GM18526 (cell line): Measurements from ENCODE around the gene TDRD10.

Experiments used
- POLR2A ChIP-seq: IDR thresholded peaks from 3 replicates; pipeline ENCODE4 v1.6.1; 2011; ENCODE audit not compliant: insufficient read length; ENCODE audit errors: extremely low read depth

The TDRD10 gene

DNA sequence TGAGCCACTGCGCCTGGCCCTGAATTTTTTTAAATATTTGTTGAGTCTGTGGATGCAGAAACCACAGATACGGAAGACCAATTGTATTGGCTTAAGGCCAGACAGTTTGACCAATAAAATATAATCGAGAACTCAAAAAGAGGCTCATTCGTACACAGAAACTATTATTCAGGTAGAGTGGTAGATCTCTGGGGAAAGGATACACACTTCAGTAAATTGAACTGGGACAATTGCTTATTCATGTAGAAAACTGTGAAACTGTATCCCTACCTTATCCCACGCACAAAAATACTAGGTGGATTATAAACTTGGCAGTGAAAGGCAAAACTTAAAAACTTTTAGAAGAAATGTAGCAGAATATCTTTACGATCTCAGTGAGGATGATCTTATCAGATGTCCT, 25.2 kb downstream of the TDRD10 start:
- TF ChIP-seq POLR2A = no peak

DNA sequence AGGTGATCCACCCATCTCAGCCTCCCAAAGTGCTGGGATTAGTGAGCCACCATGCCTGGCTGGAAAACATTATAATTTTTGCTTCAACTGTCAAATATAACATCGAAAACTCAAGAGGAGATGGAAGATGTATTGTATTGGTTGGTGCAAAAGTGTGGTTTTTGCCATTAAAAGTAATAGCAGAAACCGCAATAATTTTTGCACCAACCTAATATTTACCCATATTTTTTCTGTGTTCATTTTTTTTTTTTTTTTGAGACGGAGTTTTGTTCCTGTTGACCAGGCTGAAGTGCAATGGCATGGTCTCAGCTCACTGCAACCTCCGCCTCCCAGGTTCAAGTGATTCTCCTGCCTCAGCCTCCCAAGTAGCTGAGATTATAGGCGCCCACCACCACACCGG, 27.3 kb downstream of the TDRD10 start:
- no peak for TF ChIP-seq POLR2A

DNA sequence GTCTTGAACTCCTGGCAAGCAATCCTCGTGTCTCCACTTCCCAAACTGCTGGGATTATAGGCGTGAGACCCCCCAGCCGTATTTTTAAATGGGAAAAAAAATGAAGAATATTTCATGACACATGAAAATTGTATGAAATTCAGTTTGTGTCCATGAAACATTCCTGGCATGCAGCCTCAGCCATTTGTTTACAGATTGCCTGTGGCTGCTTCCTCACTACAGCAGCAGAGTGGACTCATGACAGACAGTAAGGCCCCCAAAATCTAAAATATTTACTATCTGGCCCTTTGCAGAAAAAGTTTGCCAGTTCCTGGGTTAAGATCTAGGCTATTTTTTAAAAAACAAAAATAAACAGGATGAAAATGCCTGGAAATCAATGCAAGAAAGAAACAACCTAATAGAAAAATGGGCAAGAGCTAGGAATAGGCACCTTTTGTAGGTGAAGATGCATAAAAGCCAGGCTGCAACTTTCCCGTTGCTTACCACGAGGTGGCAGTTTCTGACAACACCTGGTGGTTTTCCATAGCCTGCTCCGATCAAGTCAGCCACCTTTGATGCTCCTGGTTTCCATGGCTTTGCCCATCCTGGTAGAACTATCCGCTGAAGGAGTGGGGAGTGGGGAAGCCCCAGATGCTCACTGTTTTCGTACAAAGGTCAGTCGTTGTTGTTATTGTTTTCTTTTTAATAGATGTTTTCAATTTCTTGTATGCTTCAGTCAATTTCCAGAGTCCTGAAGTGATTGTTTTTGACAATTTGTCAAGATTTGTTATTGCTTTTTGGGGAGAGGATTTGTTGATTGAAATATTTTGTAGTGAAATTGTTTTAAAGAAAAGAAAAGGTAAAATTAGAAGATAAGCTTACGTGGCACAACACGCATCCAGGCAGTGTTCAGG, 32.2 kb downstream of the TDRD10 start:
- TF ChIP-seq POLR2A = no peak

DNA sequence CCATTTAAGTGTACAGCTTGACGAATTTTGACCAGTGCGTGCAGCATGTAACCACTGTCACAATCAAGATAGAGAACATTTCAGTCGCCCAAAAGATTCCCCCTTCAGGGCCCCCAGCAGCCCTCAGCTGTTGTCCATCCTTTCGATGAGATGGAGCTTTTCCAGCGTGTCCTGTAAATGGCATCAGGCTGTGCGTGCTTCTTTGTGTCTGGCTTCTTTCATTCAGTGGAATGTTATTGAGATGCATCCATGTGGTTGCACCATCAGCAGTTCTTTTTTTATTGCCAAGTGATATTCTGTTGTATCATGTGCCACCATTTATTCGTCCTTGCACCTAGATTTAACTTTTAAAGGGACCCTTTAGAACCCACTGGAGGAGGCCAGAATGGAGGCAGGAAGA, 34.6 kb downstream of the TDRD10 start:
- no peak for TF ChIP-seq POLR2A

- no peak for TF ChIP-seq POLR2A
Observed at GRCh38 chr1:154539486-154540483, 37.8 kb downstream of the TDRD10 start.

- no peak for TF ChIP-seq POLR2A
Observed at GRCh38 chr1:154541231-154541630, 39.2 kb downstream of the TDRD10 start.

GRCh38 chr1:154546264-154547063, 44.4 kb downstream of the TDRD10 start:
- no peak for TF ChIP-seq POLR2A

- no peak for TF ChIP-seq POLR2A
Observed at GRCh38 chr1:154547105-154547732, 45.2 kb downstream of the TDRD10 start.

DNA sequence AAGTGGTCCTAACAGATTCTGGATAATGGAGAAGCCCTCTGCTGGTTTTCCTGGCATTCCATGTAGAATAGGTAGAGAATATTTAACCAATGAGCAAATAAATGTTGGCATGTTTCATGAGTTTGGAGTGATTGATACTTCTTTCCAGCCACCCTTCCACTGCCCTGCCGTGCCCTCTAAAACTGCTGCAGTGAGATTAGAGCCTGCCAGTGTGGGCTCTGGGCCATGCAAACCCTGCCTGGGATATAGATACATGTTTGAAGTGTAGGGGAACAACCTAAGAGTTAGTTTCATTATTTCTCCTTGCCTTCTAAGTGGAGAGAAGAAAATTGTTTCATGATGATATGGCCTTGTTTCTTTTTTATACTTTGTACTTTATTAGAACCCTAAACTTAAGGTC, 46.0 kb downstream of the TDRD10 start:
- no peak for TF ChIP-seq POLR2A

GRCh38 chr1:154549202-154549770, 47.3 kb downstream of the TDRD10 start:
- no peak for TF ChIP-seq POLR2A

DNA sequence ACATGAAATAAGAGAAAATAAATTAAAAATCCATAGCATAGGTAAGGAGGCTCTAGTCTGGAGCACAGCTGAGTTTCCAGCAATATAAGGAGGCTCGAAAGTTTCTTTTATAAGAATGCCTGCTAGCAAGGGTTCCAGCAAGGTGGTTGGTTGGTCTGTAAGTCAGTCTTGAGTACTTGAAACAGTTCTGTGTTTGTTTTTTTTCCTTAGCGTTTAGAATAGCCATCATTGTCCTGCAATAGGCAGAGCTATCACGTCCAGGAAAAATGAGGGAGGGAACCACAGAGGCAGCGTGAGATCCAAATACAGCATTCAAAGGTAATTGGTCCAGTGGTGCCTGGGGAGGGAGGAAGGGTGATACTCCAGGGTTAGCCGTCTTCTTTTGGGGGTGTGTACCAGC, 48.1 kb downstream of the TDRD10 start:
- no peak for TF ChIP-seq POLR2A

GRCh38 chr1:154550657-154551056, 48.6 kb downstream of the TDRD10 start:
- TF ChIP-seq POLR2A = no peak

GRCh38 chr1:154551474-154551873, 49.5 kb downstream of the TDRD10 start:
- no peak for TF ChIP-seq POLR2A

- TF ChIP-seq POLR2A = no peak
Observed at GRCh38 chr1:154552036-154552435, 50.0 kb downstream of the TDRD10 start.
